NT2/D1 (cell line): ENCODE results near the gene SLITRK6.

ENCODE experiments used
- SUZ12 ChIP-seq: IDR thresholded peaks from 2 replicates; pipeline ENCODE4 v1.6.1; 2011; ENCODE audit not compliant: insufficient read length, insufficient read depth; ENCODE audit errors: extremely low read depth
- YY1 ChIP-seq: IDR thresholded peaks from 2 replicates; pipeline ENCODE4 v1.6.1; 2011; ENCODE audit not compliant: insufficient read length, insufficient read depth
- ZNF274 ChIP-seq: IDR thresholded peaks from 2 replicates; pipeline ENCODE4 v1.6.1; 2011; ENCODE audit warnings: mild to moderate bottlenecking, low read depth, low read length

DNA sequence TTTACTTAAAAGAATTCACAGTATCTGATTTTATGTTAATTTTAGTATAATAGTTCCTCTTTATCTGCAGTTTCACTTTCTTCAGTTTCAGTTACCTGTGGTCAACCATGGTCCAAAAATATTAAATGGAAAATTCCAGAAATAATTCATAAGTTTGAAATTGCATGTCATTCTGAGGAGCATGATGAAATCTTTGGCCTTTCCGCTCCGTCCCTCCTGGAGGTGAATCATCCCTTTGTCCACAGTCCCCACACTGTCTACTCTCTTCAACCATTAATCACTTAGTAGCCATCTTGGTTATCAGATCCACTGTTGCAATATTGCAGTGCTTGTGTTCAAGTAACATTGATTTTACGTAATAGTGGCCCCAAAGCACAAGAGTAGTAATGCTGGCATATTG is 26.9 kb downstream of the SLITRK6 start:
- no peak for TF ChIP-seq YY1
- TF ChIP-seq ZNF274: no peak
- TF ChIP-seq SUZ12: no peak
